ENCODE measurements around the gene FBLN7. TPM values are rescaled to one million over a fixed set of nuclear protein-coding genes. Genes with fewer than 3 reads are reported as not detected.

Gene FBLN7
- total and polyA plus RNA-seq, 2 experiments from 2014 or later, result 0.28 to 4.7 TPM

GRCh38 chr2:112142525-112143078, 4.4 kb downstream of the FBLN7 start:
- H3K27me3 ChIP-seq, result peaks cover 29% of the 10 kb centered on the region
- DNase-seq (ENCODE audit: low read depth in 1 of 2, low spot score in 1 of 2), result no peak

GRCh38 chr2:112143150-112143549, 5.0 kb downstream of the FBLN7 start:
- TF ChIP-seq CTCF (IDR thresholded peaks at IDR 0.05; ENCODE audit: low read depth, low read length), result no peak
- H3K27me3 ChIP-seq, result peaks cover 23% of the 10 kb centered on the region
- no peaks in the 10 kb centered on the region for H3K36me3 ChIP-seq
- no peaks in the 10 kb centered on the region for H3K4me1 ChIP-seq (ENCODE audit: low read depth)
- no peak overlapping the region for H3K4me3 ChIP-seq
- DNase-seq (ENCODE audit: low read depth in 1 of 2, low spot score in 1 of 2), result no peak
- no peak overlapping the region for H3K27ac ChIP-seq
- H3K9me3 ChIP-seq (ENCODE audit: low read depth), result no peaks in the 10 kb centered on the region

More at GRCh38 chr2:112142525-112143078, 4.4 kb downstream of the FBLN7 start:
- H3K27ac ChIP-seq, result no peak overlapping the region
- no peaks in the 10 kb centered on the region for H3K4me1 ChIP-seq (ENCODE audit: low read depth)
- no peaks in the 10 kb centered on the region for H3K36me3 ChIP-seq
- H3K4me3 ChIP-seq, result no peak overlapping the region
- H3K9me3 ChIP-seq (ENCODE audit: low read depth), result no peaks in the 10 kb centered on the region
- TF ChIP-seq CTCF (IDR thresholded peaks at IDR 0.05; ENCODE audit: low read depth, low read length), result no peak

- H3K9me3 ChIP-seq (ENCODE audit: low read depth), result no peaks in the 10 kb centered on the region
- H3K27me3 ChIP-seq, result peaks cover 17% of the 10 kb centered on the region
- DNase-seq (ENCODE audit: low read depth in 1 of 2, low spot score in 1 of 2), result peak in 1 of 2 donors; percentile 12
- H3K36me3 ChIP-seq, result no peaks in the 10 kb centered on the region
- no peak overlapping the region for H3K27ac ChIP-seq
- TF ChIP-seq CTCF (IDR thresholded peaks at IDR 0.05; ENCODE audit: low read depth, low read length), result no peak
- H3K4me1 ChIP-seq (ENCODE audit: low read depth), result no peaks in the 10 kb centered on the region
- H3K4me3 ChIP-seq, result no peak overlapping the region
These were observed 6.8 kb downstream of the FBLN7 start for GRCh38 chr2:112144966-112145365.

GRCh38 chr2:112147382-112148168, 9.4 kb downstream of the FBLN7 start:
- no peaks in the 10 kb centered on the region for H3K9me3 ChIP-seq (ENCODE audit: low read depth)
- H3K27me3 ChIP-seq, result no peaks in the 10 kb centered on the region
- no peaks in the 10 kb centered on the region for H3K4me1 ChIP-seq (ENCODE audit: low read depth)
- no peak overlapping the region for H3K4me3 ChIP-seq
- no peaks in the 10 kb centered on the region for H3K36me3 ChIP-seq
- TF ChIP-seq CTCF (IDR thresholded peaks at IDR 0.05; ENCODE audit: low read depth, low read length), result no peak
- no peak overlapping the region for H3K27ac ChIP-seq
- DNase-seq (ENCODE audit: low read depth in 1 of 2, low spot score in 1 of 2), result peak in 1 of 2 donors; percentile 65

- no peak overlapping the region for H3K4me3 ChIP-seq
- TF ChIP-seq CTCF (IDR thresholded peaks at IDR 0.05; ENCODE audit: low read depth, low read length), result no peak
- H3K27me3 ChIP-seq, result no peaks in the 10 kb centered on the region
- no peaks in the 10 kb centered on the region for H3K9me3 ChIP-seq (ENCODE audit: low read depth)
- H3K4me1 ChIP-seq (ENCODE audit: low read depth), result no peaks in the 10 kb centered on the region
- H3K36me3 ChIP-seq, result no peaks in the 10 kb centered on the region
- DNase-seq (ENCODE audit: low read depth in 1 of 2, low spot score in 1 of 2), result peak in 1 of 2 donors; percentile 9
- H3K27ac ChIP-seq, result no peak overlapping the region
These were observed 10.3 kb downstream of the FBLN7 start for GRCh38 chr2:112148477-112148876.
